Fibroblast of the aortic adventitia (primary cell): ENCODE measurements around the gene NR1D2. TPM values are rescaled to one million over a fixed set of nuclear protein-coding genes. Genes with fewer than 3 reads are reported as not detected.
"Not testable (repeated sequence)": the region's sequence is repeated elsewhere in the genome, so short reads cannot be mapped to it uniquely, and the experiment has no call there.

ENCODE experiments used
- DNase-seq: peaks from one replicate; pipeline ENCODE4 v3.0.0-alpha.2; 2010; ENCODE audit warnings: low read depth
- H3K4me3 ChIP-seq: 2 replicates; pipeline ENCODE4 v1.5.1; 2011; ENCODE audit warnings: low read depth, mild to moderate bottlenecking, control low read depth, low read length, moderate library complexity
- CTCF ChIP-seq: IDR thresholded peaks from 2 replicates; pipeline ENCODE4 v1.5.1; 2011; ENCODE audit warnings: mild to moderate bottlenecking, low read length, control low read depth, inconsistent platforms; ENCODE audit not compliant: insufficient read depth
- total RNA-seq: library from RNA; depleted of rRNA; stranded (reverse); fragments of >200 nt; gene quantifications from 2 replicates; pipeline ENCODE4 v1.2.3, GENCODE V29; 2012; ENCODE audit warnings: low replicate concordance

The NR1D2 gene
- total RNA-seq: 53.0 and 77.3 TPM in 2 replicates

- TF ChIP-seq CTCF: no peak
- peak; percentile 69 for DNase-seq
- H3K4me3 ChIP-seq: peak within 1 kb of the TSS; percentile 84
These were observed at the start of gene NR1D2 for GRCh38 chr3:23944861-23945662. Gene NR1D2 (plus strand): TSS chr3:23945286. CDS start chr3:23945579, 293 bp downstream.

GRCh38 chr3:23900744-23901143 is 44.3 kb upstream of the NR1D2 start:
- no peak for DNase-seq
- no peak for TF ChIP-seq CTCF
- H3K4me3 ChIP-seq: no peak overlapping the region

GRCh38 chr3:23904545-23904944 is 40.5 kb upstream of the NR1D2 start:
- peak; percentile 59 for DNase-seq
- no peak overlapping the region for H3K4me3 ChIP-seq
- TF ChIP-seq CTCF: no peak

- no peak for DNase-seq
- no peak for TF ChIP-seq CTCF
- no peak overlapping the region for H3K4me3 ChIP-seq
These were observed 35.7 kb upstream of the NR1D2 start for GRCh38 chr3:23909341-23909740.

- DNase-seq: no peak
- H3K4me3 ChIP-seq: no peak overlapping the region
- no peak for TF ChIP-seq CTCF
These were observed 33.7 kb upstream of the NR1D2 start for GRCh38 chr3:23911397-23911796.

GRCh38 chr3:23912335-23912734 is 32.8 kb upstream of the NR1D2 start:
- not testable (repeated sequence) for DNase-seq, H3K4me3 ChIP-seq

- no peak for TF ChIP-seq CTCF
- peak; percentile 49 for DNase-seq
- H3K4me3 ChIP-seq: no peak overlapping the region
These were observed 31.9 kb upstream of the NR1D2 start for GRCh38 chr3:23913182-23913581.
